ENCODE measurements around the gene IREB2.
A peak's percentile ranks its signal among the peaks of the same experiment; 100 is the strongest.
"Not testable (repeated sequence)": the region's sequence is repeated elsewhere in the genome, so short reads cannot be mapped to it uniquely, and the experiment has no call there.

IREB2 gene

DNA sequence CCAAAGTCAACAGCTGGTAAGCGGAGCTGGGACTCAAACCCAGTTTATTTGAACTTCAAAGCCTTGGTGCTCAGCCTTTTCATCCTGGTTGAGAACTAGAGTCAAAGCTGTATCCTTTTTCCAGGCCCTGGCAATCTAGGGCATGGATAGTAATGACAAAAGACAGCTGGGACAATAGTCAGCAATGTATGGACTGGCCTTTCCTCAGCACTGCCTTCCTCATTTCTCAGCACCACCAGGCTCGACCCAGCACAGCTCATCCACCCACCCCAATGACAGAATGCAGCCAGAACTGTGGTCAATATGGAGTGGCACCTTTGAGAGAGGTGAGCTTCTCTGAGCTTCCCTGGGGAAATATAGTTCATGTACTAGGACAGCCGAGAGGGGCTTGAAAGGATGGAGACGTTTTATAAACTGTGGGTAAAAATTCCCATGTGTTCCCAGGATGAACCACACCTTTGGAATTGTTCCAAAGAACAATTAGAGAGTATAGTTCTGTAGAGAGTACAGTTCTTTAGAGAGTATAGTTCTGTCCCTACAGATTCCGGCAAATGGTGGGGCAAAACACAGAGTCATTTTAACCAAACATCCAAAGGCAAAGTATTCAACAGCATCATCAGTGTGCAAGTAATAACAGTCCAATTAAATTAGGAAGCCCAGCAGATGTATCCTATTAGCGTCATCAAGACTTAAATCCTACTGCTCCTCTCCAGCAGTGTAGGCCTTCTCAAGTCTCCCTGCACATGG, 30.2 kb upstream of the IREB2 start:
- no peak for DNase-seq

DNA sequence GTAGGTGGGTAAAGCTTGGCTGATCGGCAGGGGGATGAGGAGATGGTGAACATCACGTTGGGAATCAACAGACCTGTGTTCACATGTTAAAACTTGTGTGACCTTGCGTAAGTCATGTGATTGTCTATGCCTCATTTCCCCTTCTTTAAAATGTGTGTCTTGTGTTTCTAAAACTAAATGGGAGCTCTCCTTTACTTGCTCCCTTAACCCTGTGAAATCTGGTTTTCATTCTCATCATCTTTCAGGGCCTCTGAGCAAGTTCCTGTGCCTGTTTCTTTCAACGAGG, 29.7 kb upstream of the IREB2 start:
- no peak for DNase-seq

DNA sequence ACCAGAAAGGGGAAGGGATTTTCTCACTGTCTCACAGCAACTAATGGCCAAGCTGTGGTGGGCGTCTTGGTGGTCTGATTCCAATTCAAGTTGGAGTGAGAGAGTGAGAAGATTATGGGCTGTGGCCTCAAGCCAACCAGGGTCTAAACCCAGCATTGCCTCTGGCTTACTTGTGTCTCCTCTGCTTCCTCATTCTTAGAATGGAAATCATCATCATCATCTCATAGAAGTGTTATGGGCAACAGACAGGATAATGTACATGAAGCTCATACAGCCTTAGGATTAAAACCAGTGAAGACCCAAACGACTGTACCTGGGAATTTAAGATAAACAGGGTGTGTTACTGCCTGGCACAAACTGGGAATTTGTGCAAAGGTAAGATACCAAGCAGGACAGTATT, 29.1 kb upstream of the IREB2 start:
- DNase-seq = no peak

DNA sequence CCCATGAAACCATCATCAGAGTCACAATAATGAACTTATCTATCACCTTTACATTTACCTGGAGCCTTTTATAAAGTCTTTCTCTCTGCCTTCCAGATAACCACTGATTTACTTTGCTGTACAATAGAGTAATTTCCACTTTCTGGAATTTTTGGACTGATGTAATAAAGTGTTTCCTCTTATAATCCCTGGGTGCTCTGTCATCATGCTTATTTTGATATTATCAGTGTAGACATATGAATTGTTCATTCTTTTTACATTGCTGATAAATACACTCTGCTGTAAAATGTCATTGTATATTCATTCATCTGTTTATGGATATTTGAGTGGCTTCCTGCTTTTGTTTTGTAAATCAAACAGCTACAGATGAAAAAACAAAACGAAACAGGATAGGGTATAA, 27.0 kb upstream of the IREB2 start:
- DNase-seq = no peak

DNA sequence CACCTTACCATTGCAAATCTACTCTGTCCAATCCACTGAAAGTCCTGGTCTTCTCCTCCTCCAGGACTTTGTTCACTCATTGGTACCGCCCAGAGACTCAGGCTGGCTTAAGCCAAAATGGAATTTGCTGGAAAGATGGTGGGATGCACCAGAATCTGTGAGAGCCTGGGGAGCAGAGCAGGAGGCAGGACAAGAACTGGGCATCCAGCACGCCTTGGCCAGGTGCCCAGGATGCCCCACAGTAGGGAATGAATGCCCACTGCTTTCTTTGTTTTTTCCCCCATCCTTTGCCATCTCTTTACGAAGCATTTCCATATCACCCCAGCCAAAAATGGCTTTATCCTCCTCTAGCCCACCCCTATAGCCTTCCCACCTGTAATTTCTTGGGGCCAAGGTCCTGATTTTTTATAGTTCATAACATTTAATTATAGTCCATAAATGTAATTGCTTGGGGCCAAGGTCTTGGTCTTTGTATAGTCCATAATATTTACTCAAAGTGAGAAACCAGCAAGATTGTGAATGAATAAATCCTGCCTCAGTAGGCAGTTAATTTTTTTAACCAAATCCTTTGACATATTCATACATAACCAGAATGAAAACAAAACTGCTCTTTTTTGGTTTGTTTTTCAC, 23.3 kb upstream of the IREB2 start:
- no peak for DNase-seq

DNA sequence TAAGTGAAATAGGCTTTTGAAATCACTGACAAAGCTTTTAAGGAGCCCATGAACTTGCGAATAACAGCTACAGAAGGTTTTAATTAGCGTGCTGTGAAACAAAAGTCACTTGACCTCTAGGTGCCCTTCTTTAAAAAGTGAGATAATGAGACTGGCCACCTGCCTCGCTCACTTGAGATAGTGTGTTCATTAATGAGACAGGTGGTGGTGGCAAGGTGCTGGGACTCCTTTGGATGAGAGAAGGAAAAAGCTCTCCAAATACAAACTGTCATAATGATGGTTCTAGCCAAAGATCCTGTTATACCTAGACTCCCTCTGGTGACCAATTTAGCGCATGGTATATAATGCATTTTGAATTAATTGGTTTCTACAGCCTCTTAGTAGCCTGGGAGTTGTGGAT, 22.7 kb upstream of the IREB2 start:
- DNase-seq = no peak

DNA sequence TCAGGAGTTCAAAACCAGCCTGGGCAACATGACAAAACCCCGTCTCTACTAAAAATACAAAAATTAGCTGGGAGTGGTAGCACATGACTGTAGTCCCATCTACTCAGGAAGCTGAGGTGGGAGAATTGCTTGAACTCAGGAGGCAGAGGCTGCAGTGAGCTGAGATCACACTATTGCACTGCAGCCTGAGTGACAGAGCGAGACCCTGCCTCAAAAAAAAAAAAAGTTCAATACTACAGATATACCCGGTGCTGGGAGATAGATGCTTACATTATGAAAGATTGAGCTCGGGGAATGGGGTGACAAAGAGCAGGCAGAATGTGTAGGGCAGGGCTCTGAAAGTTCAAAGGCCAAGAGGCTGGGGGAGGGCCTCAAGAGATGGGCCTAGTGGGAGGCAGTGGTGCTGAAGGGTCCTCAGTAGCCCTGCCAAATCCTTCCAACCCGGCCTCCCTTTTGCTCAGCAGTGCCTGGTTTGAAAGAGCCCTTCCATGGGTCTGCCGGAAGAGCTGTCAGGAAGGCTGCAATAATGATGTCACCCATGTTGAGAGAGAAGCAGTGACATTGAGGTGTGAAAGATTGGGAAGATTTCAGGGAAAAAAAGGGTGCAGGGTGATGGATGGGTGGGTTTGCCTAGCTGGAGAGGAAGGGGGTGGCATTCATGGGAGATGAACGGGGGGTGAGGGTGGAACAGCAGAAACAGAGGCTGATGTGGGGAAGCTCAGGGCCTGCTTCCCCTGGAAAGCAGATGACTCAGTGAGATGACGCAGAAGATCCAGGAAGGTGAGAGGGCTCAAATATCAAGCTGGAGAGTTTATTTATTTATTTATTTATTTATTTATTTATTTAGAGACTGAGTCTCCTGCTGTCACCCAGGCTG, 20.0 kb upstream of the IREB2 start:
- no peak for DNase-seq

DNA sequence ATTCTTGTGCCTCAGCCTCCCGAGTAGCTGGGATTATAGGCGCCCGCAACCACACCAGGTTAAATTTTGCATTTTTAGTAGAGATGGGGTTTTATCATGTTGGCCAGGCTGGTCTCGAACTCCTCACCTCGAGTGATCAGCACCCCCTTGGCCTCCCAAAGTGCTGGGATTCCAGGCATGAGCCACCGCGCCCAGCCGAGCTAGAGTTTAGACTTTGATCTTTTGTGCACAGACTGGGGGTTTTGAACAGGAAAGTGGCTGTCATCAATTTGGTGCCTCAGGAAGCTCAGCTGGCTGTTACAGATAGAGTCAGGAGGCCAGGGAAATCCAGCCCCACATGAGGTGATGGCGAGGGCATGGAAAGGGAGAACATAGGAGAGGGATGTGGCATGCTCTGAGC, 19.3 kb upstream of the IREB2 start:
- DNase-seq = no peak

DNA sequence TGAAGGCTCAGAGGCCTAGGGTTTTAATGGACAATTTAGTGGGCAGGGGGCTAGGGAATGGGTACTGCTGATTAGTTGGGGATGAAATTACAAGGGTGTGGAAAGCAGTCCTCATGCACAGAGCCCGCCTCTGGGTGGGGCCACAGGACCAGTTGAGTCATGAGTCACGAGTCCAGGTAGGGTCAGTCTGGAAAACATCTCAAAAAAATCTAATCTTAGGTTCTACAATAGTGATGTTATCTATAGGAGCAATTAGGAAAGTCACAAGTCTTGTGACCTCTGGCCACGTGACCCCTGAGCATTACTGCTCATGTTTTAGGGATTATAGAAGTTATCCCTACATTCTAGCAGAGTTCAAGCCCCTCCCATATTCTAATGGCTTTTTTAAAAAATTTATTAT, 18.6 kb upstream of the IREB2 start:
- DNase-seq = no peak

DNA sequence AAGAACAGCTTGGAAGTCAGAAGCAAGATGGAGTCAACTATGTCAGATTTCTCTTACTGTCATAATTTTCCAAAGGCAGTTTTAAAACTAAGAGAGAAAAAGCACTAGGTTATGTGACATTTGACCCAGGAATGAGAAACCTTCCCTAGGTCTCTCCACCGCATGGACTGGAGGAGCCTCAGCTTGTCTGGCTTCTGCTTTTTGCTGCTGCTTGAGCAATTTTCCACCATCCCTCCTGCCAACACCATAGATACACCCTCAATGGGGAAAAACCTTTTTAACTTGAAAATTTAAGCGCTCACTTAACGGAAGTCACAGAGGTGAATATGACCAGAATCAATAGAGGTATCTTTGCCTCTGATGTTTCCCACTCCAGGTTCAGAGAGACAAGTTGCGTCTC, 17.8 kb upstream of the IREB2 start:
- DNase-seq = no peak

DNA sequence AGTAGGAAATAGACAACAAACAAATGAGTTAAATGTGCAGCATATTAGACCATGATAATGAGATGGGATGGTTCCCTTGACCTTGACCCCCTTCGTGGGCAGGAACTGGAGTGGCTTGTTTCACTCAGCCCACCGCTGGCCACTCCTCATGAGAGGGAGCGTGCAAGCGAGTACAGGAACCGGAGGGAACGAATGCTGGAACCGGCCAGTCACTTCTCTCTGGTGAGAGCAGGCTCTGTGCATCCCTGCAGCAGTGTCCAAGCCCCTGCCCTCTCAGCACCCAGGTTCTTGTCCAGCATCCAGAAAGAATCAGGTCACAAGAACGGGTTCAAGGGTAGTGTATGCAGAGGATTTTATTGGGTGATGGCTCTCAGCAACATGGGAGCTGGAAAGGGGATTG, 17.2 kb upstream of the IREB2 start:
- no peak for DNase-seq

DNA sequence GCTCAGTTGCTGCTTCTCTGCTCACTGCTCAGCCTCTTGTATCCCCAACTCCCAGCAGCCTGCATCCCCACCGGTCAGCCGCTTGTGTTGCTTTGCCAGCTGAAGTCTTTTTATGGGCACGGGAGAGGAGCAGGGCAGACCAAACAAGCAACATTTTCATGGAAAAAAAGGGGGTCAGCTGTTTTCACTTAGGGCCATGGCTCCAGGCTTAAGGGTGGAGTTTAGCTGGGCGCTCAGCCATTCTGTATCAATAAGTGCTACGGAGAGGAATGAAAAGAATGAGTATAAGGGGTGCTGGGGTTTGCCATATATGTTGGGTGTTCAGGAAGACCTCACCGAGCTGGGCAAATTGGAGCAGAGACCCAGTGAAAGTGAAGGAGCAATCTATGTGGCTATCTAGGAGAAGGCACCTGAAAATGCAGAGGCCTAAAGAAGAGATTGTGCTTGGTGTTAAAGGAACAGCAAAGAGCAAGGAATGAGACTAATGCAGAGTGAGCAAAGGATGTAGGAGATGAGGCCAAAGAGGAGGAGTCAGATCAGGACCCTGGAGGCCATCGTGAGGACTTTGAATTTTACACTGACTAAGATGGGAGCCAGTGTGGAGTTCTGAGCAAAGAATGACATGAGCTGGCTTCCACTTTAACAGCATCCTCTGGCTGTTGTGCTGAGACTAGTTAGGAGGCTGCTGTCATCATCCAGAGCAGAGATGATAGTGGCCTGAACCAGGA, 16.6 kb upstream of the IREB2 start:
- DNase-seq = no peak

DNA sequence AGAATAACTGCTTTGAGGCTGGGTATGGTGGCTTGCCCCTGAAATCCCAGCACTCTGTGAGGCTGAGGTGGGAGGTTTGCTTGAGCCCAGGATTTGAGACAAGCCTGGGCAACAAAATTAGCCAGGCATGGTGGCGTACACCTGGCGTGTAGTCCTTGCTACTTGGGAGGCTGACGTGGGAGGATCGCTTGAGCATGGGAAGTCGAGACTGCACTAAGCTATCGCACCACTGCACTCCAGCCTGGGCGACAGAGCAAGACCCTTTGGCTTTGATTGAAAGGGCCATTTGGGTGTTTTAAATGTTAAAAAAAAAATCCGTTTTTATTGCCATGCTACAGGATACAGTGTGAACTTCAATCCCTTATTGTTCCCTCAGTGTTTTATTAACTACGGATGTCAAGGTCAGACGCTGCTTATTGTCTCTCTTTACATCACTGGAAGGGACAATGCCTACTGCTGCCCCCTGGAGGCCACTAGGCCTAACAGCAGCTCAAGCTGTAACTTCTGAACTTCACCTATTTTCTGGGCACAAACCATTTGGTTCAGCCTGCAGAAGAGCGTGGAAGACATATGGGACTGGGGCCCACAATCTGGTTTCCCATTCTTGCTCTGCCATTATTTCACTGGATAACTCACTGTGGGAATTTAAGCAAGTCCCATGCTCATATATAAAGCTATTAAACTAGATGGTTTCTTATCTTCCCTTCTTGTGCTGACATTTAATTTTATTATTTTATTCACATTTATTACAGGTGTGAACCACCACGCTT, 15.3 kb upstream of the IREB2 start:
- peak; percentile 3 to 49 (median 36) for DNase-seq

DNA sequence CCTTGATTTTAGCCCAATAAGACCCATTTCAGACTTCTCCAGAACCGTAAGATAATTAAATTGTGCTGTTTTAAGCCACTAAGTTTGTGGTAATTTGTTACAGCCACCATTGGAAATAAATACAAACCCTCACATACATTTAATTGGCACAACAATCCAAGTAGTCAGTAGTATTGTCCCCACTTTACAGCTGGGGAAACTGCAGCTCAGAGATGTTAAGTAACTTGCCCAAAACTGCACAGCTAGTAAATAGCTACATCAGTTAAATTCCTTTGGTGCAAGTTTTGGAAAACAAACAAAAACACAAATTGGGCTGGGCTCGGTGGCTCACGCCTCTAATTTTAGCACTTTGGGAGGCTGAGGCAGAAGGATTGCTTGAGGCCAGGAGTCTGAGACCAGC, 13.3 kb upstream of the IREB2 start:
- no peak for DNase-seq

DNA sequence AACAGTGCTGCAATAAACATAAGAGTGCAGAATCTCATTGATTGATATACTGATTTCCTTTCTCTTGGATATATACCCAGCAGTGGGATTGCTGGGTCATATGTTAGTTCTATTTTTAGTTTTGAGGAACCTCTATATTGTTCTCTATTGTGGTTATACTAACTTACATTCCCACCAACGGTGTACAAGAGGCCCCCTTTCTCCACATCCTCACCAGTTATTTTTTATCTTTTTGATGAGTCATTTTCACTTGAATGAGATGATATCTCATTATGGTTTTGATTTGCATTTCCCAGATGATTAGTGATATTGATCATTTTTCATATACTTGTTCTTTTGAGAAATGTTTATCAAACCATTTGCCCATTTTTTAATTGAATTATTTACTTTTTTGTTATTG, 12.4 kb upstream of the IREB2 start:
- DNase-seq = no peak

DNA sequence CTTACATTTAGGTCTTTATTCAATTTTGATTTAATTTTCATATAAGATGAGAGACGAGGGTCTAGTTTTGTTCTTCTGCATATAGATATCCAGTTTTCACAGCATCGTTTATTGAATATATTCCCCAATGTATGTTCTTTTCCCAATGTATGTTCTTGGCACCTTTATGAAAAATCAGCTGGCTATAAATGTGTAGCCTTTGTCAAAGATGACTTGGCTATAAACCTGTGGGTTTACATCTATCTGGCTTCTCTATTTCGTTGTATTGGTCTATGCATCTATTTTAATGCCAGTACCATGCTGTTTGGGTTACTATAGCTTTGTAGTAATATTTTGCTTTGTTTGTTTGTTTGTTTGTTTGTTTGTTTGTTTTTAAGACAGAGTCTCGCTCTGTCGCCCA, 11.7 kb upstream of the IREB2 start:
- DNase-seq = no peak

DNA sequence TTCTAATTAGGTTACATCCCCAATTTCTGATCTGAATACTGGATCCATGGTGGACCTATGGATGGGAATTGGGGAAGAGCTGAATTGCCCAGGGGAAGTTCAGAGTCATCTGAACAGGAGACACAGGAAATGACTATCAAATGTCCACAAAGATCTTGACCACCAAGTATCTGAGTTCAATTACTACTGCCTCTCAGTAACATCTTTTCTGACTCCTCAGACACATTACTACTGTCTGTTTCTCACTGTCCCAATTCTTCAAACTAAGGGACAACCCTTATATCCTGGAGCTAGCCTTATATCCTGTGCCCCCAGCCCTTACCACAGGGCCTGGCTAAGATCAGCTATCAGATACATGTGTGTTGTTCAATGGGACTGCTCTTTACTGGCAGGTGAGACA, 10.1 kb upstream of the IREB2 start:
- DNase-seq = no peak

DNA sequence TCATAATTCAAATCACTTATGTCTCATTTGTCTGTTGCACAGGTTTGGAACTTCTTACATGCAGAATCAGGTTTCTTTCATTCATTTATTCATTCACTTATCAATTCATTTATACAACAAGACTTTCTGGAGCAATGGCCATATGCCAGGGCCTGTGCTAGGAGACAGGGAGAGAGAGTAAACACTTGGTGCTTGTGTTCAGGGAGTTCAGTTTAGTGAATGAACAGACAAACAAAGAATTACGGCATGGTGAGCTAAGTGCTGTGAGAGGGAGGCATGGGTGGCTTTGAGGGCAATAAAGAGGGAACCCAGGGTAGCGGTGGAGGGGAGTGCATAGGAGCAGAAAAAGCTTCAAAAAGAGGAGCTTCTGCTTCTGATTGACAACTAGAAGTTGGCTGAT, 8.5 kb upstream of the IREB2 start:
- DNase-seq = no peak

DNA sequence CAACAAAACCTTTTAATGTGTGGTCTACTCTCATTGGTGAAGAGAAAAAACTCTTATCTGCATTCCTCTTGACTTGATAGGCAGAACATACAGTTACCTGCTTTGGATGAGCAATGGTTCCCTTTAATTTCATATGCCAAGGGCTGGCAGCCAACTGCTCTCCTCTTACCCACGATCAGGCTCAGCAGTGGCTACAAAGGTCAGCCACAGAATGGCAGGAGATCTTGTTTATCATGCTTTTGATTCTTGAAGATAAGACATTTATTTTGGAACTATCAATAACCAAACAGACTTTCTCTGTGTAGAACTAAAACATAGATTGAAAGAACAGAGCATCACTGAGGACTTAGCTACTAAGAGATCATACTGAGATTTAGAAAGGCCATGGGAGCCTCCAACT, 6.1 kb upstream of the IREB2 start:
- no peak for DNase-seq

DNA sequence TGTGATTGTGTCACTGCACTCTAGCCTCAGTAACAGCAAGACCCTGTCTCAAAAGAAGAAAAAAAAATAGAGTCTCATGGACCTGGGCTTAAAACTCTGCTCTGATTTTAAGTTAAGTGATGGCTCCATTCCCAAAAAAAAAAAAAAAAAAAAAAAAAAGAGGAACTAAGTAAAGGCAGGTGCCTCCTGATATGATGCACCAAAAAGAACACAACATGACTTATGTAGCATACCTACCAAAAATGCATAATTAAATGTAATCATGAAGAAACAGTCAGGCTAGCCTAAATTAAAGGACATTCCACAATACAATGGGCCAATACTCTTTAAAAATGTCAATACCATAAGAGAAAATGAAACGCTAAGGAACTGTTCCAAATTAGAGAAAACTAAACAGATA, 5.4 kb upstream of the IREB2 start:
- no peak for DNase-seq

DNA sequence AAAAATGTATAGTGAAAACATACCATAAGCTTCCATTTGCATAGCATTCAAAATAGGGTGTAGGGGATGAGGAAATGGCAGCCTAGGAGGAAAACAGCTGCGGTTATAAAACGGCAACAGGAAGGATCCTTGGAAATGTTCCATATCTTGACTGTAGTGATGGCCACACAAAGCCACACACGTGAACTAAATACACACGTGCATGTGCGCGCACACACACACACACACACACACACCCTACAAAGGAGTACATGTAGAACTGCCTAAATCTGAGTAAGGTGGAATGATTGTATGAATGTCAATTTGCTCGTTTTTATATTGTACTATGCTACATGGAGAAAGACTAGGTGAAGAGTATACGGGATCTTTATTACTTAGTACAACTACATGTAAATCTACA, 3.9 kb upstream of the IREB2 start:
- DNase-seq = no peak

DNA sequence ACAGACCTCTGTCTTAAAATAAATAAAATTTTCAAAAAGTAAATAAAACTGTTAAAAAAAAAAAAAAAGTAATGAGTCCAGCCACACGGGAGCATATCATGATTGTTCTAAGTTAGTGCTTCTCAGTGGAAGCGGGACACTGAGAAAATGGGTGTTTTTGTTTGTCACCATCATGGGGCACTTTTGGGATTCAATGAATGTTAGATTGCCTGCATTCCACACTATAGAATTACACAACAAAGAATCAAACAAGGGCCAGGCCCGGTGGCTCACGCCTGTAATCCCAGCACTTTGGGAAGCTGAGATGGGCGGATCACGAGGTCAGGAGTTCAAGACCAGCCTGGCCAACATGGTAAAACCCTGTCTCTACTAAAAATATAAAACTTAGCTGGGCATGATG, 3.3 kb upstream of the IREB2 start:
- not testable (repeated sequence) for DNase-seq

Measured in activated naive CD4-positive, alpha-beta T cell (primary cell).